ENCODE measurements around the gene RIC8B.

RIC8B gene

DNA sequence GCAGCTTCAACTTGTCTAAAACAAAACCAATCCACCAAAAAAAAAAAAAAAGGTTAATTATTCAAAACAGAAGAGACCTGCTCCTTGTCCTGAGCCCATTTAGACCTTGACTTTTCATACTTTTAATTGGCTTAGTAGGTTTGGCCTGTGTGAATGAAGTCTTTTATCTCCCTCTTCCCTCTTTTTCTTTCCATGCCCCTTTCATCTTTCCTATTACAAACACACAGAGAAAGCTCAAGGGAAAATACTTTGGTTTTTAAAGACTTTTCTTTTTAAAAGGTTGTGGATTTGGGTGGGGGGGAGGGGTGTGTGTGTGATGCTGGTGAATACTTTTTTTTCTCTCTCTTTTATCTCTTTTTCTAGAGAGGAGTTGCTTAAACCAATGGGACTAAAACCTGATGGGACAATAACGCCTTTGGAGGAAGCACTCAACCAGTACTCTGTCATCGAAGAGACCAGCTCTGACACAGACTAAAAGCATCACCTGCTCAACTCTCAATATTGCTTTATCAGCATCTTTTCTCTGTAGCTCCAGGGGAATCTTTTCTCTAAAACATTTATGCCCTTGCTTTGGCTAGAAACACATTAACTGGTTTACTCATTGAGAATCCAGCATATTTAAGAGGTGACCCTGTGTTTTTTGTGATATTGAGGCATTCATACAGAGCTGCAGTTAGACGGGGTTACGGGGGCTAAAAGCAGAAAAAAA, 111.2 kb downstream of the RIC8B start:
- Histone ChIP-seq H3K9ac (ENCODE audit: low read depth in 1 of 2, low read length in 2 of 2) (no peak overlapping the region), H3K27ac (ENCODE audit: low read depth in 2 of 2, low read length in 2 of 2) (no peak overlapping the region), H3K27me3 (ENCODE audit: control insufficient read depth in 2 of 2, insufficient read depth in 2 of 2, low read length in 2 of 2) (no peaks in the 10 kb centered on the region), H3K36me3 (ENCODE audit: control insufficient read depth in 2 of 2, insufficient read depth in 2 of 2, low read length in 2 of 2) (peaks cover 10 to 20% of the 10 kb centered on the region in 2 donors), H3K9me3 (ENCODE audit: control insufficient read depth in 2 of 2, low read length in 2 of 2) (no peaks in the 10 kb centered on the region), H3K4me3 (ENCODE audit: low read length in 2 of 2) (no peak overlapping the region), H3K4me1 (ENCODE audit: control insufficient read depth in 2 of 2, insufficient read depth in 2 of 2, low read length in 2 of 2) (no peaks in the 10 kb centered on the region)

GRCh38 chr12:106886932-106887331, 112.5 kb downstream of the RIC8B start:
- H3K27me3 ChIP-seq (ENCODE audit: control insufficient read depth in 2 of 2, insufficient read depth in 2 of 2, low read length in 2 of 2), result no peaks in the 10 kb centered on the region
- H3K9me3 ChIP-seq (ENCODE audit: control insufficient read depth in 2 of 2, low read length in 2 of 2), result no peaks in the 10 kb centered on the region
- H3K9ac ChIP-seq (ENCODE audit: low read depth in 1 of 2, low read length in 2 of 2), result no peak overlapping the region
- peaks cover 0 to 2% of the 10 kb centered on the region in 2 donors for H3K4me1 ChIP-seq (ENCODE audit: control insufficient read depth in 2 of 2, insufficient read depth in 2 of 2, low read length in 2 of 2)
- H3K4me3 ChIP-seq (ENCODE audit: low read length in 2 of 2), result no peak overlapping the region
- no peak overlapping the region for H3K27ac ChIP-seq (ENCODE audit: low read depth in 2 of 2, low read length in 2 of 2)
- H3K36me3 ChIP-seq (ENCODE audit: control insufficient read depth in 2 of 2, insufficient read depth in 2 of 2, low read length in 2 of 2), result peaks cover 10 to 14% of the 10 kb centered on the region in 2 donors

GRCh38 chr12:106888348-106888970, 114.0 kb downstream of the RIC8B start:
- Histone ChIP-seq H3K27ac (ENCODE audit: low read depth in 2 of 2, low read length in 2 of 2) (no peak overlapping the region), H3K27me3 (ENCODE audit: control insufficient read depth in 2 of 2, insufficient read depth in 2 of 2, low read length in 2 of 2) (no peaks in the 10 kb centered on the region), H3K36me3 (ENCODE audit: control insufficient read depth in 2 of 2, insufficient read depth in 2 of 2, low read length in 2 of 2) (peaks cover 5 to 14% of the 10 kb centered on the region in 2 donors)

DNA sequence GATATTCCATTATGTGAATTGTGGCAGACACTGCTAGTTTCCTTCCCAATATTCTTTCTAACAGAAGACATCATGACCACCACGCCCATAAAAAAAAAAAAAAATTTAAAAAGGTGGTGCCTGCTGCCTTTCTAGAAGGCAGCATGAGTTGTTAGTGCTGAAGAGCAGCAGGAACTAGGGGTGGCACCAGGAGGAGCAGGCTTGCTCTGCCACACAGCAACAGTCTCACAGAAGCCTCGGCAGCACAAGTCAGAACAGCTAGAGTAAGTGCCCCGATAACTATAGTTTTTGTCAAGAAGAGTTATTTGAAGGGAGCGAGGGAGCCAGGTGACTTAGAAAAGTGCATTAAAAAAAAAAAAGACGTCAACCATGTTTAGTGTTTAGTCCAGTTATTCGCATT, 114.8 kb downstream of the RIC8B start:
- Histone ChIP-seq H3K36me3 (ENCODE audit: control insufficient read depth in 2 of 2, insufficient read depth in 2 of 2, low read length in 2 of 2) (peaks cover 4 to 9% of the 10 kb centered on the region in 2 donors), H3K4me1 (ENCODE audit: control insufficient read depth in 2 of 2, insufficient read depth in 2 of 2, low read length in 2 of 2) (peaks cover 0 to 8% of the 10 kb centered on the region in 2 donors), H3K27me3 (ENCODE audit: control insufficient read depth in 2 of 2, insufficient read depth in 2 of 2, low read length in 2 of 2) (no peaks in the 10 kb centered on the region), H3K9me3 (ENCODE audit: control insufficient read depth in 2 of 2, low read length in 2 of 2) (no peaks in the 10 kb centered on the region), H3K27ac (ENCODE audit: low read depth in 2 of 2, low read length in 2 of 2) (no peak overlapping the region), H3K4me3 (ENCODE audit: low read length in 2 of 2) (no peak overlapping the region), H3K9ac (ENCODE audit: low read depth in 1 of 2, low read length in 2 of 2) (no peak overlapping the region)

More at GRCh38 chr12:106888348-106888970, 114.0 kb downstream of the RIC8B start:
- Histone ChIP-seq H3K4me3 (ENCODE audit: low read length in 2 of 2) (no peak overlapping the region), H3K4me1 (ENCODE audit: control insufficient read depth in 2 of 2, insufficient read depth in 2 of 2, low read length in 2 of 2) (peaks cover 0 to 8% of the 10 kb centered on the region in 2 donors), H3K9ac (ENCODE audit: low read depth in 1 of 2, low read length in 2 of 2) (no peak overlapping the region), H3K9me3 (ENCODE audit: control insufficient read depth in 2 of 2, low read length in 2 of 2) (no peaks in the 10 kb centered on the region)

DNA sequence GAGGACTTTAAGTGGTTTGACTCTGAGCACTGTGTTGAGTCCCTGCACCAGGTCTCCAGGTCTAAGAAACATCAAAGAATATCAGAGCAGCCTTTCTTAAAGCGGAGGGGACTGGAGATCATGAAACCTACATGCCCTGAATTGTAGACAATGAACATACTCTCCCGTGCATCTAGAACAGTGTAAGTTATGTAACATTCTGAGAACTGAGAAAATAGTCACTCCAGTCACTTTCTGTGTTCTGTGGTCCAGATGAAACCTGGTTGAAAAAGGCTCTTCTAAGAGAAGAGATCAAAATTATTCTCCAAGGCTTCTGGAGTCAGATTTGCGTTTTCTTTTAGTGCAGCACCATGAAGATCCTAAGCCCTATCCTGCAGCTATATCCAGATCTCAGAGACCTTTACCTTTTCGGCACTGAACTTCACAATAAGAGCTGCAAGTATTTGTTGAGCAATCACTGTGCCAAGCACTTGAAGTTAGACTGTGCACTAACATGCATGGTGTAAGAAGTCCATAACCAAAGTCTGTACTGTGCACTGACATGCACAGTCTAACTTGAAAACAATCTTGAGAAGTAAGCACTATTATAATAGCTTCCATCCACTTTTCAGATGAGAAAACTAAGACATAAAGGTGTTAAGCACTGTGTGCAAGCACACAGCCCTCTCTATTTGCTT, 115.6 kb downstream of the RIC8B start:
- Histone ChIP-seq H3K36me3 (ENCODE audit: control insufficient read depth in 2 of 2, insufficient read depth in 2 of 2, low read length in 2 of 2) (peaks cover 4 to 9% of the 10 kb centered on the region in 2 donors), H3K27me3 (ENCODE audit: control insufficient read depth in 2 of 2, insufficient read depth in 2 of 2, low read length in 2 of 2) (no peaks in the 10 kb centered on the region), H3K9ac (ENCODE audit: low read depth in 1 of 2, low read length in 2 of 2) (no peak overlapping the region), H3K4me3 (ENCODE audit: low read length in 2 of 2) (no peak overlapping the region), H3K27ac (ENCODE audit: low read depth in 2 of 2, low read length in 2 of 2) (no peak overlapping the region), H3K9me3 (ENCODE audit: control insufficient read depth in 2 of 2, low read length in 2 of 2) (no peaks in the 10 kb centered on the region), H3K4me1 (ENCODE audit: control insufficient read depth in 2 of 2, insufficient read depth in 2 of 2, low read length in 2 of 2) (peaks cover 0 to 8% of the 10 kb centered on the region in 2 donors)

DNA sequence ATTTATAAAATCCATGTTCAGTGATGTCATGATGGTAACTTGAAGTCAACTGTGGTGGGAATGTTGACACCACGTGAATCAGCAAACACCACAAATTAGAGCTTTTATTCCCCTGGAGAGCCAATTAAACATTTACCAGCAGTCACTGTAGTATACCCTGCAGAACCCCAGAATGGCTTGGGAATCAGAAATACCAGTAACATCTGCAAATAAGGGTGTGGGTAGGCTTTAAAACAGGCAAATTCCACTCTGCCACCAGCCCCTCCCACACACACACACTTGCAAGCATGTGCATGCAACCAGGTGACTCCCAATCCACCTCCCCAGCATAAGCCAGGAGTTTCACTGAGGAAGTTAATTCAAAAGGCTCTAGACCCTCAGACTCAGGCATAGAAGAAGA, 117.6 kb downstream of the RIC8B start:
- Histone ChIP-seq H3K4me3 (ENCODE audit: low read length in 2 of 2) (no peak overlapping the region), H3K4me1 (ENCODE audit: control insufficient read depth in 2 of 2, insufficient read depth in 2 of 2, low read length in 2 of 2) (peaks cover 0 to 8% of the 10 kb centered on the region in 2 donors), H3K27me3 (ENCODE audit: control insufficient read depth in 2 of 2, insufficient read depth in 2 of 2, low read length in 2 of 2) (no peaks in the 10 kb centered on the region), H3K9me3 (ENCODE audit: control insufficient read depth in 2 of 2, low read length in 2 of 2) (no peaks in the 10 kb centered on the region), H3K9ac (ENCODE audit: low read depth in 1 of 2, low read length in 2 of 2) (no peak overlapping the region), H3K36me3 (ENCODE audit: control insufficient read depth in 2 of 2, insufficient read depth in 2 of 2, low read length in 2 of 2) (peaks cover 0 to 4% of the 10 kb centered on the region in 2 donors), H3K27ac (ENCODE audit: low read depth in 2 of 2, low read length in 2 of 2) (peak overlapping the region; percentile 4 to 43)

DNA sequence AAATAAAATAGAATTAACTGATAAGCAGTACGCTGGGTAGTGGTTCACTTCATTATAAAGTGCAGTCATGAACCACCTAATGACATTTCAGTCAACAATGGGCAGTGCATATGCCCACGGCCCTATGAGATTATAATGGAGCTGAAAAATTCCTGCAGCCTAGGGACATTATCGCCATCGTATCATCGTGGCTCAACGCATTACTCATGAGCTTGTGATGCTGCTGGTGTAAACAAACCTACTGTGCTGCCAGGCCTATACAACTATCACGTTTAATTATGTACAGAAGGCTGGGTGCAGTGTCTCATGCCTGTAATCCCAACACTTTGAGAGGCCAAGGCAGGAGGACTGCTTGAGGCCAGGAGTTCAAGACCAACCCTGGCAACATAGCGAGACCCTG, 119.0 kb downstream of the RIC8B start:
- Histone ChIP-seq H3K36me3 (ENCODE audit: control insufficient read depth in 2 of 2, insufficient read depth in 2 of 2, low read length in 2 of 2) (no peaks in the 10 kb centered on the region), H3K4me1 (ENCODE audit: control insufficient read depth in 2 of 2, insufficient read depth in 2 of 2, low read length in 2 of 2) (peaks cover 0 to 8% of the 10 kb centered on the region in 2 donors), H3K9me3 (ENCODE audit: control insufficient read depth in 2 of 2, low read length in 2 of 2) (no peaks in the 10 kb centered on the region), H3K27me3 (ENCODE audit: control insufficient read depth in 2 of 2, insufficient read depth in 2 of 2, low read length in 2 of 2) (no peaks in the 10 kb centered on the region), H3K27ac (ENCODE audit: low read depth in 2 of 2, low read length in 2 of 2) (no peak overlapping the region), H3K4me3 (ENCODE audit: low read length in 2 of 2) (no peak overlapping the region), H3K9ac (ENCODE audit: low read depth in 1 of 2, low read length in 2 of 2) (no peak overlapping the region)

GRCh38 chr12:106894774-106895173, 120.3 kb downstream of the RIC8B start:
- no peaks in the 10 kb centered on the region for H3K27me3 ChIP-seq (ENCODE audit: control insufficient read depth in 2 of 2, insufficient read depth in 2 of 2, low read length in 2 of 2)
- H3K9me3 ChIP-seq (ENCODE audit: control insufficient read depth in 2 of 2, low read length in 2 of 2), result no peaks in the 10 kb centered on the region
- H3K9ac ChIP-seq (ENCODE audit: low read depth in 1 of 2, low read length in 2 of 2), result no peak overlapping the region
- H3K4me3 ChIP-seq (ENCODE audit: low read length in 2 of 2), result no peak overlapping the region
- H3K27ac ChIP-seq (ENCODE audit: low read depth in 2 of 2, low read length in 2 of 2), result no peak overlapping the region
- H3K4me1 ChIP-seq (ENCODE audit: control insufficient read depth in 2 of 2, insufficient read depth in 2 of 2, low read length in 2 of 2), result peaks cover 0 to 8% of the 10 kb centered on the region in 2 donors
- H3K36me3 ChIP-seq (ENCODE audit: control insufficient read depth in 2 of 2, insufficient read depth in 2 of 2, low read length in 2 of 2), result no peaks in the 10 kb centered on the region

GRCh38 chr12:106896603-106897002, 122.1 kb downstream of the RIC8B start:
- no peak overlapping the region for H3K27ac ChIP-seq (ENCODE audit: low read depth in 2 of 2, low read length in 2 of 2)
- no peak overlapping the region for H3K9ac ChIP-seq (ENCODE audit: low read depth in 1 of 2, low read length in 2 of 2)
- no peak overlapping the region for H3K4me3 ChIP-seq (ENCODE audit: low read length in 2 of 2)
- H3K9me3 ChIP-seq (ENCODE audit: control insufficient read depth in 2 of 2, low read length in 2 of 2), result no peaks in the 10 kb centered on the region
- H3K4me1 ChIP-seq (ENCODE audit: control insufficient read depth in 2 of 2, insufficient read depth in 2 of 2, low read length in 2 of 2), result peaks cover 0 to 8% of the 10 kb centered on the region in 2 donors
- H3K27me3 ChIP-seq (ENCODE audit: control insufficient read depth in 2 of 2, insufficient read depth in 2 of 2, low read length in 2 of 2), result no peaks in the 10 kb centered on the region
- H3K36me3 ChIP-seq (ENCODE audit: control insufficient read depth in 2 of 2, insufficient read depth in 2 of 2, low read length in 2 of 2), result no peaks in the 10 kb centered on the region

DNA sequence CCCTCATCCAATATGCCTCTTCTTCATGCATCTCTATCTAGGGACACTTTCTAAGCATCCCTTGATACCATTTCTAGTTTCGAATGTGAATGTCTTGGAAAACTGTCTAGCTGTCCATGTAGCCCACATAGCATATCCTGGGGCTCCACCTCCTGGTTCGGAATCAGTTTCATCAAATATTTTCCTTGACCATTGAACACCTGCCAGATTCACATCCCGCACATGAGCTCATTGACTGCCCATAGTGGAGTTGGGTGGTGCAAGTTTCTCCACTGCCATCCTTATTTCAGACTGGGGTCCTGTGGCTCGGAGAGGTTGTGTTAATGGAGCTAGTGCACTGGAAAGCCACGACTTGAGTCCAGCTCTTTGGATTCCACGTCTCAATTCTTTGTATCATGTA, 122.6 kb downstream of the RIC8B start:
- Histone ChIP-seq H3K9me3 (ENCODE audit: control insufficient read depth in 2 of 2, low read length in 2 of 2) (no peaks in the 10 kb centered on the region), H3K27me3 (ENCODE audit: control insufficient read depth in 2 of 2, insufficient read depth in 2 of 2, low read length in 2 of 2) (no peaks in the 10 kb centered on the region), H3K36me3 (ENCODE audit: control insufficient read depth in 2 of 2, insufficient read depth in 2 of 2, low read length in 2 of 2) (no peaks in the 10 kb centered on the region), H3K27ac (ENCODE audit: low read depth in 2 of 2, low read length in 2 of 2) (no peak overlapping the region), H3K9ac (ENCODE audit: low read depth in 1 of 2, low read length in 2 of 2) (no peak overlapping the region), H3K4me3 (ENCODE audit: low read length in 2 of 2) (no peak overlapping the region), H3K4me1 (ENCODE audit: control insufficient read depth in 2 of 2, insufficient read depth in 2 of 2, low read length in 2 of 2) (peaks cover 0 to 4% of the 10 kb centered on the region in 2 donors)
